HepG2 (cell line): Measurements from ENCODE around the gene FABP1. TPM values are rescaled to one million over a fixed set of nuclear protein-coding genes. Genes with fewer than 3 reads are reported as not detected.
A peak's percentile ranks its signal among the peaks of the same experiment; 100 is the strongest.

Source experiments
- GPN1 ChIP-seq: sonication (generic); formaldehyde crosslinking; IDR thresholded peaks from 2 replicates; pipeline ENCODE4 v1.5.1; 2020; ENCODE audit warnings: missing genetic modification reagents, borderline replicate concordance
- MED8 ChIP-seq: sonication (generic); formaldehyde crosslinking; IDR thresholded peaks from 2 replicates; pipeline ENCODE4 v1.8.1; 2023; ENCODE audit warnings: mild to moderate bottlenecking, missing genetic modification reagents; ENCODE audit not compliant: insufficient replicate concordance
- MYC ChIP-seq: sonication (generic); formaldehyde crosslinking; IDR thresholded peaks from 2 replicates; pipeline ENCODE4 v1.9.0; 2021; ENCODE audit warnings: missing genetic modification reagents, borderline replicate concordance
- TCF7L2 ChIP-seq: IDR thresholded peaks from 2 replicates; pipeline ENCODE4 v1.6.1; 2011; ENCODE audit warnings: mild to moderate bottlenecking, low read depth, low read length, moderate library complexity
- ZBTB38 ChIP-seq: sonication (generic); formaldehyde crosslinking; IDR thresholded peaks from 2 replicates; pipeline ENCODE4 v1.5.1; 2020; ENCODE audit warnings: mild to moderate bottlenecking, missing genetic modification reagents
- ZFP62 ChIP-seq: sonication (generic); formaldehyde crosslinking; IDR thresholded peaks from 2 replicates; pipeline ENCODE4 v1.4.0; 2020; ENCODE audit warnings: missing genetic modification reagents
- ZFYVE20 ChIP-seq: sonication (generic); formaldehyde crosslinking; IDR thresholded peaks from 2 replicates; pipeline ENCODE4 v1.8.0; 2023; ENCODE audit warnings: low read depth, mild to moderate bottlenecking, moderate library complexity, missing genetic modification reagents, borderline replicate concordance
- ZMAT3 ChIP-seq: sonication (generic); formaldehyde crosslinking; conservative IDR thresholded peaks from 2 replicates; pipeline ENCODE4 v1.7.0; 2021; ENCODE audit warnings: missing genetic modification reagents
- ZNF232 ChIP-seq: sonication (generic); formaldehyde crosslinking; IDR thresholded peaks from 2 replicates; pipeline ENCODE4 v1.4.0; 2020; ENCODE audit warnings: missing genetic modification reagents, borderline replicate concordance
- ZNF644 ChIP-seq: IDR thresholded peaks from 2 replicates; pipeline ENCODE4 v1.6.1; 2016; ENCODE audit warnings: low read depth
- ZNF816 ChIP-seq: sonication (generic); formaldehyde crosslinking; IDR thresholded peaks from 2 replicates; pipeline ENCODE4 v1.8.0; 2022; ENCODE audit warnings: missing genetic modification reagents, mild to moderate bottlenecking, borderline replicate concordance
- polyA plus RNA-seq, 8 experiments: library from polyadenylated mRNA; depleted of rRNA in 3 of 8; stranded (reverse) in 7 of 8; unstranded in 1 of 8; fragments of >200 nt; fragmentation: Illumina TruSeq in 4 of 8; extraction: Trizol in 4 of 8; gene quantifications; 2 replicates each; pipeline versions ENCODE4 v1.2.1 to v1.2.3, GENCODE V29; 2011 to 2016; ENCODE audit warnings: low read depth in 4 of 8, missing spikeins in 1 of 8, mixed read lengths in 1 of 8; ENCODE audit not compliant: insufficient read depth in 1 of 8
- total RNA-seq, 5 experiments: library from RNA; depleted of rRNA; stranded (reverse); fragments of >200 nt; fragmentation: Illumina TruSeq; extraction: Trizol; gene quantifications; 2 replicates each; pipeline ENCODE4 v1.2.3, GENCODE V29; 2016; ENCODE audit warnings: low read depth in 1 of 5
- TF ChIP-seq, protein P1 (sequence below): sonication (generic); formaldehyde crosslinking; IDR thresholded peaks from 2 replicates; pipeline ENCODE4 v1.5.0; 2020; ENCODE audit warnings: mild to moderate bottlenecking, missing genetic modification reagents, borderline replicate concordance
- TF ChIP-seq, protein P2 (sequence below): sonication (generic); formaldehyde crosslinking; IDR thresholded peaks from 2 replicates; pipeline ENCODE4 v1.5.0; 2020; ENCODE audit warnings: mild to moderate bottlenecking, missing genetic modification reagents
- TF ChIP-seq, protein P3 (sequence below): sonication (generic); formaldehyde crosslinking; IDR thresholded peaks from 2 replicates; pipeline ENCODE4 v1.8.0; 2022; ENCODE audit warnings: missing genetic modification reagents, mild to moderate bottlenecking, moderate library complexity, borderline replicate concordance
- TF ChIP-seq, protein P4 (sequence below): sonication (generic); formaldehyde crosslinking; IDR thresholded peaks from 2 replicates; pipeline ENCODE4 v1.4.0; 2020; ENCODE audit warnings: missing genetic modification reagents, borderline replicate concordance

FABP1 gene
- total and polyA plus RNA-seq, 2 of the 13 experiments (the other 11 are each of a cell fraction or from before 2014, with no cell fraction given): 644 to 1,608 TPM

DNA sequence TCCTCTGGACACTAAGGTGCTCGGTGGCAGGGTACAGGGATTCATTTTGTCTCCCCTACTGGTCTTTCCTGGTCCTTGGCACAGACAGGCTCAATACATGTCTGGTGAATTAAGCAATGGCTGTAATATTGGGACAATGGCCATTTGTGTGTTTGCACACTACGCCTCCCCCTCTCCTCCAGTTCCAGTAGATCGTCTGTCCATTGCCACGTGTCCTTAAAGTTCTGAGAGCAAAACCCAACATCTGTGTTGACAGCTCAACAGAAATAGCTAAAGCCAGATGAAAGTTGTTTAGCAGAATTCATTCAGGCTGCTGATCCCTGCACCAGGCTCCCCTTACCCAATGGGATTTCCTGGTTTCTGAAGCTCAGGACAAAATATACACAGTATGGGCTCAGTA is 9.0 kb upstream of the FABP1 start (continued):
- TF ChIP-seq, protein P1, sequence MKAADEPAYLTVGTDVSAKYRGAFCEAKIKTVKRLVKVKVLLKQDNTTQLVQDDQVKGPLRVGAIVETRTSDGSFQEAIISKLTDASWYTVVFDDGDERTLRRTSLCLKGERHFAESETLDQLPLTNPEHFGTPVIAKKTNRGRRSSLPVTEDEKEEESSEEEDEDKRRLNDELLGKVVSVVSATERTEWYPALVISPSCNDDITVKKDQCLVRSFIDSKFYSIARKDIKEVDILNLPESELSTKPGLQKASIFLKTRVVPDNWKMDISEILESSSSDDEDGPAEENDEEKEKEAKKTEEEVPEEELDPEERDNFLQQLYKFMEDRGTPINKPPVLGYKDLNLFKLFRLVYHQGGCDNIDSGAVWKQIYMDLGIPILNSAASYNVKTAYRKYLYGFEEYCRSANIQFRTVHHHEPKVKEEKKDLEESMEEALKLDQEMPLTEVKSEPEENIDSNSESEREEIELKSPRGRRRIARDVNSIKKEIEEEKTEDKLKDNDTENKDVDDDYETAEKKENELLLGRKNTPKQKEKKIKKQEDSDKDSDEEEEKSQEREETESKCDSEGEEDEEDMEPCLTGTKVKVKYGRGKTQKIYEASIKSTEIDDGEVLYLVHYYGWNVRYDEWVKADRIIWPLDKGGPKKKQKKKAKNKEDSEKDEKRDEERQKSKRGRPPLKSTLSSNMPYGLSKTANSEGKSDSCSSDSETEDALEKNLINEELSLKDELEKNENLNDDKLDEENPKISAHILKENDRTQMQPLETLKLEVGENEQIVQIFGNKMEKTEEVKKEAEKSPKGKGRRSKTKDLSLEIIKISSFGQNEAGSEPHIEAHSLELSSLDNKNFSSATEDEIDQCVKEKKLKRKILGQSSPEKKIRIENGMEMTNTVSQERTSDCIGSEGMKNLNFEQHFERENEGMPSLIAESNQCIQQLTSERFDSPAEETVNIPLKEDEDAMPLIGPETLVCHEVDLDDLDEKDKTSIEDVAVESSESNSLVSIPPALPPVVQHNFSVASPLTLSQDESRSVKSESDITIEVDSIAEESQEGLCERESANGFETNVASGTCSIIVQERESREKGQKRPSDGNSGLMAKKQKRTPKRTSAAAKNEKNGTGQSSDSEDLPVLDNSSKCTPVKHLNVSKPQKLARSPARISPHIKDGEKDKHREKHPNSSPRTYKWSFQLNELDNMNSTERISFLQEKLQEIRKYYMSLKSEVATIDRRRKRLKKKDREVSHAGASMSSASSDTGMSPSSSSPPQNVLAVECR (CRISPR knock-in tag): 0 out of 2 replicates have a peak, but pooled peaks have one; percentile 30
- TF ChIP-seq ZFP62 (CRISPR knock-in tag) (no peak), ZNF232 (CRISPR knock-in tag) (no peak), GPN1 (CRISPR knock-in tag) (no peak), TCF7L2 (no peak), ZNF816 (no peak), ZBTB38 (CRISPR knock-in tag) (0 out of 2 replicates have a peak, but pooled peaks have one; percentile 17), ZNF644 (CRISPR knock-in tag) (peak; percentile 95), MYC (CRISPR knock-in tag) (no peak), ZMAT3 (CRISPR knock-in tag) (no peak), MED8 (CRISPR knock-in tag) (peak; percentile 41), ZFYVE20 (CRISPR knock-in tag) (no peak)
- TF ChIP-seq, protein P2, sequence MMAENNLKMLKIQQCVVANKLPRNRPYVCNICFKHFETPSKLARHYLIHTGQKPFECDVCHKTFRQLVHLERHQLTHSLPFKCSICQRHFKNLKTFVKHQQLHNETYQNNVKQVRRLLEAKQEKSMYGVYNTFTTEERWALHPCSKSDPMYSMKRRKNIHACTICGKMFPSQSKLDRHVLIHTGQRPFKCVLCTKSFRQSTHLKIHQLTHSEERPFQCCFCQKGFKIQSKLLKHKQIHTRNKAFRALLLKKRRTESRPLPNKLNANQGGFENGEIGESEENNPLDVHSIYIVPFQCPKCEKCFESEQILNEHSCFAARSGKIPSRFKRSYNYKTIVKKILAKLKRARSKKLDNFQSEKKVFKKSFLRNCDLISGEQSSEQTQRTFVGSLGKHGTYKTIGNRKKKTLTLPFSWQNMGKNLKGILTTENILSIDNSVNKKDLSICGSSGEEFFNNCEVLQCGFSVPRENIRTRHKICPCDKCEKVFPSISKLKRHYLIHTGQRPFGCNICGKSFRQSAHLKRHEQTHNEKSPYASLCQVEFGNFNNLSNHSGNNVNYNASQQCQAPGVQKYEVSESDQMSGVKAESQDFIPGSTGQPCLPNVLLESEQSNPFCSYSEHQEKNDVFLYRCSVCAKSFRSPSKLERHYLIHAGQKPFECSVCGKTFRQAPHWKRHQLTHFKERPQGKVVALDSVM: no peak
- TF ChIP-seq, protein P3, sequence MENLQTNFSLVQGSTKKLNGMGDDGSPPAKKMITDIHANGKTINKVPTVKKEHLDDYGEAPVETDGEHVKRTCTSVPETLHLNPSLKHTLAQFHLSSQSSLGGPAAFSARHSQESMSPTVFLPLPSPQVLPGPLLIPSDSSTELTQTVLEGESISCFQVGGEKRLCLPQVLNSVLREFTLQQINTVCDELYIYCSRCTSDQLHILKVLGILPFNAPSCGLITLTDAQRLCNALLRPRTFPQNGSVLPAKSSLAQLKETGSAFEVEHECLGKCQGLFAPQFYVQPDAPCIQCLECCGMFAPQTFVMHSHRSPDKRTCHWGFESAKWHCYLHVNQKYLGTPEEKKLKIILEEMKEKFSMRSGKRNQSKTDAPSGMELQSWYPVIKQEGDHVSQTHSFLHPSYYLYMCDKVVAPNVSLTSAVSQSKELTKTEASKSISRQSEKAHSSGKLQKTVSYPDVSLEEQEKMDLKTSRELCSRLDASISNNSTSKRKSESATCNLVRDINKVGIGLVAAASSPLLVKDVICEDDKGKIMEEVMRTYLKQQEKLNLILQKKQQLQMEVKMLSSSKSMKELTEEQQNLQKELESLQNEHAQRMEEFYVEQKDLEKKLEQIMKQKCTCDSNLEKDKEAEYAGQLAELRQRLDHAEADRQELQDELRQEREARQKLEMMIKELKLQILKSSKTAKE (CRISPR knock-in tag): no peak
- TF ChIP-seq, protein P4, sequence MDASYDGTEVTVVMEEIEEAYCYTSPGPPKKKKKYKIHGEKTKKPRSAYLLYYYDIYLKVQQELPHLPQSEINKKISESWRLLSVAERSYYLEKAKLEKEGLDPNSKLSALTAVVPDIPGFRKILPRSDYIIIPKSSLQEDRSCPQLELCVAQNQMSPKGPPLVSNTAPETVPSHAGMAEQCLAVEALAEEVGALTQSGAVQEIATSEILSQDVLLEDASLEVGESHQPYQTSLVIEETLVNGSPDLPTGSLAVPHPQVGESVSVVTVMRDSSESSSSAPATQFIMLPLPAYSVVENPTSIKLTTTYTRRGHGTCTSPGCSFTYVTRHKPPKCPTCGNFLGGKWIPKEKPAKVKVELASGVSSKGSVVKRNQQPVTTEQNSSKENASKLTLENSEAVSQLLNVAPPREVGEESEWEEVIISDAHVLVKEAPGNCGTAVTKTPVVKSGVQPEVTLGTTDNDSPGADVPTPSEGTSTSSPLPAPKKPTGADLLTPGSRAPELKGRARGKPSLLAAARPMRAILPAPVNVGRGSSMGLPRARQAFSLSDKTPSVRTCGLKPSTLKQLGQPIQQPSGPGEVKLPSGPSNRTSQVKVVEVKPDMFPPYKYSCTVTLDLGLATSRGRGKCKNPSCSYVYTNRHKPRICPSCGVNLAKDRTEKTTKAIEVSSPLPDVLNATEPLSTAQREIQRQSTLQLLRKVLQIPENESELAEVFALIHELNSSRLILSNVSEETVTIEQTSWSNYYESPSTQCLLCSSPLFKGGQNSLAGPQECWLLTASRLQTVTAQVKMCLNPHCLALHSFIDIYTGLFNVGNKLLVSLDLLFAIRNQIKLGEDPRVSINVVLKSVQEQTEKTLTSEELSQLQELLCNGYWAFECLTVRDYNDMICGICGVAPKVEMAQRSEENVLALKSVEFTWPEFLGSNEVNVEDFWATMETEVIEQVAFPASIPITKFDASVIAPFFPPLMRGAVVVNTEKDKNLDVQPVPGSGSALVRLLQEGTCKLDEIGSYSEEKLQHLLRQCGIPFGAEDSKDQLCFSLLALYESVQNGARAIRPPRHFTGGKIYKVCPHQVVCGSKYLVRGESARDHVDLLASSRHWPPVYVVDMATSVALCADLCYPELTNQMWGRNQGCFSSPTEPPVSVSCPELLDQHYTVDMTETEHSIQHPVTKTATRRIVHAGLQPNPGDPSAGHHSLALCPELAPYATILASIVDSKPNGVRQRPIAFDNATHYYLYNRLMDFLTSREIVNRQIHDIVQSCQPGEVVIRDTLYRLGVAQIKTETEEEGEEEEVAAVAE: no peak
